ENCODE data around the gene RNFT2. TPM values are rescaled to one million over a fixed set of nuclear protein-coding genes. Genes with fewer than 3 reads are reported as not detected.

RNFT2 gene
- total RNA-seq, 2 experiments from 2014 or later: 4.9 to 6.0 TPM

- Histone ChIP-seq H3K27me3 (ENCODE audit: control insufficient read depth in 1 of 2, insufficient read depth in 2 of 2, low read length in 2 of 2) (no peaks in the 10 kb centered on the region), H3K27ac (ENCODE audit: low read depth in 1 of 2, low read length in 2 of 2) (no peak overlapping the region), H3K4me3 (ENCODE audit: low read length) (peak overlapping the region; percentile 87), H3K36me3 (ENCODE audit: insufficient read depth, low read length) (peaks cover 23% of the 10 kb centered on the region), H3K9me3 (ENCODE audit: control insufficient read depth in 1 of 2, insufficient read depth in 1 of 2, low read length in 2 of 2) (no peaks in the 10 kb centered on the region), H3K4me1 (ENCODE audit: insufficient read depth, low read length) (peaks cover 30% of the 10 kb centered on the region)
- TF ChIP-seq CTCF (IDR thresholded peaks at IDR 0.05): no peak
- CTCF ChIA-PET: no interaction called here
- H3K9me3 Mint-ChIP-seq: no peaks in the 10 kb centered on the region
- DNase-seq (peak in 2 of 14 experiments; percentile 9 to 21), ATAC-seq (ENCODE audit: poor library complexity) (no peak)
- POLR2A ChIA-PET: no interaction called here
- H3K4me3 Mint-ChIP-seq: peak overlapping the region; percentile 89
- no peaks in the 10 kb centered on the region for H3K27me3 Mint-ChIP-seq
- peaks cover 43% of the 10 kb centered on the region for H3K4me1 Mint-ChIP-seq (ENCODE audit: low read depth)
- peaks cover 41% of the 10 kb centered on the region for H3K36me3 Mint-ChIP-seq (ENCODE audit: low read depth)
- intact Hi-C loops (cut with DNase I, micrococcal nuclease): loop anchor here (5.0 to 10.0 kb wide), 4 partner anchors 186 to 1636 kb away; partner anchors contain the start of genes MED13L (in 1 of the 2), RFC5 (in 1 of the 2) and TAOK3 (in 1 of the 2)
- H3K27ac Mint-ChIP-seq: peak overlapping the region; percentile 73
Measured at GRCh38 chr12:116735951-116736599, 2.0 kb upstream of the RNFT2 start.

- no peak for ATAC-seq (ENCODE audit: poor library complexity)
- H3K4me1 Mint-ChIP-seq (ENCODE audit: low read depth): peaks cover 39% of the 10 kb centered on the region
Measured at GRCh38 chr12:116736962-116737773, 947 bp upstream of the RNFT2 start.

More at GRCh38 chr12:116736962-116737773, 947 bp upstream of the RNFT2 start:
- peaks cover 36% of the 10 kb centered on the region for H3K36me3 Mint-ChIP-seq (ENCODE audit: low read depth)
- POLR2A ChIA-PET: interaction anchor here (1.0 kb wide), 1 partner anchor 24 kb away, joined by 4 read pairs; no protein-coding TSS in a partner anchor
- Histone ChIP-seq H3K27ac (ENCODE audit: low read depth in 1 of 2, low read length in 2 of 2) (peak overlapping the region in 1 of 2 donors; percentile 39), H3K27me3 (ENCODE audit: control insufficient read depth in 1 of 2, insufficient read depth in 2 of 2, low read length in 2 of 2) (no peaks in the 10 kb centered on the region), H3K4me3 (ENCODE audit: low read length) (peak overlapping the region; percentile 87), H3K4me1 (ENCODE audit: insufficient read depth, low read length) (peaks cover 27% of the 10 kb centered on the region), H3K9me3 (ENCODE audit: control insufficient read depth in 1 of 2, insufficient read depth in 1 of 2, low read length in 2 of 2) (no peaks in the 10 kb centered on the region), H3K36me3 (ENCODE audit: insufficient read depth, low read length) (peaks cover 18% of the 10 kb centered on the region)
- peak in 3 of 14 experiments; percentile 12 to 35 (median 15) for DNase-seq
- H3K27me3 Mint-ChIP-seq: no peaks in the 10 kb centered on the region
- intact Hi-C loops (cut with DNase I, micrococcal nuclease): loop anchor here (5.0 to 10.0 kb wide), 4 partner anchors 185 to 1635 kb away; partner anchors contain the start of genes MED13L (in 1 of the 2), RFC5 (in 1 of the 2) and TAOK3 (in 1 of the 2)
- H3K27ac Mint-ChIP-seq: peak overlapping the region; percentile 73
- no peaks in the 10 kb centered on the region for H3K9me3 Mint-ChIP-seq
- CTCF ChIA-PET: interaction anchor here (1.0 kb wide), 1 partner anchor 10 kb away, joined by 3 read pairs; no protein-coding TSS in a partner anchor
- H3K4me3 Mint-ChIP-seq: peak overlapping the region; percentile 89
- no peak for TF ChIP-seq CTCF (IDR thresholded peaks at IDR 0.05)

All from CD4-positive, alpha-beta T cell (primary cell).